ENCODE results near the gene ADGRL3.

ADGRL3 gene

DNA sequence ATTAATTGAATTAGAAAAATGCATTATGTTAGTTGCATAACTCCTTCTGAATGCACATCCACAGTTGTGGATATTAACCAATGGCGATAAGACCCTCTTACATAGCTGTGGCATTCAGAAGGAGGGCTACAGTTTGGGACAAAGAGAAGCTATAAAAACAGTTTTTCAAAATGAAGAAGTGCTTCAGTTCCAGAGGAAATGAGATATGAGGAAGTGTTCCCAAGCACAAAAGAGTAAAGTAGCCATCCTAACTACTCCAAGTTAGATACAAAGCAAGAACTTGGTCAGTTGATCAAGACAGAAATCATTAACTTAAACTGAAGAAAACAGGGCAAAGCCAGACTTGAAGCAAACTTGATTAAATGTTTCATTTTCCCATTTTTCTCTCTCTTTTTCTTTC lies 17.2 kb upstream of the ADGRL3 start:
- peaks cover 20% of the 10 kb centered on the region for H3K4me1 ChIP-seq (ENCODE audit: low read length)
- no peak overlapping the region for H3K9ac ChIP-seq (ENCODE audit: low read length)
- no peak overlapping the region for H3K4me2 ChIP-seq (ENCODE audit: low read length)
- no peaks in the 10 kb centered on the region for H3K36me3 ChIP-seq (replicated peaks; ENCODE audit: low read depth, low read length)
- no peak overlapping the region for H3K27ac ChIP-seq (ENCODE audit: low read length)
- H2AFZ ChIP-seq (ENCODE audit: low read depth, low read length), result no peak overlapping the region
- TF ChIP-seq EZH2phosphoT487 (IDR thresholded peaks at IDR 0.05; ENCODE audit: low read depth), result no peak
- TF ChIP-seq, protein P1, sequence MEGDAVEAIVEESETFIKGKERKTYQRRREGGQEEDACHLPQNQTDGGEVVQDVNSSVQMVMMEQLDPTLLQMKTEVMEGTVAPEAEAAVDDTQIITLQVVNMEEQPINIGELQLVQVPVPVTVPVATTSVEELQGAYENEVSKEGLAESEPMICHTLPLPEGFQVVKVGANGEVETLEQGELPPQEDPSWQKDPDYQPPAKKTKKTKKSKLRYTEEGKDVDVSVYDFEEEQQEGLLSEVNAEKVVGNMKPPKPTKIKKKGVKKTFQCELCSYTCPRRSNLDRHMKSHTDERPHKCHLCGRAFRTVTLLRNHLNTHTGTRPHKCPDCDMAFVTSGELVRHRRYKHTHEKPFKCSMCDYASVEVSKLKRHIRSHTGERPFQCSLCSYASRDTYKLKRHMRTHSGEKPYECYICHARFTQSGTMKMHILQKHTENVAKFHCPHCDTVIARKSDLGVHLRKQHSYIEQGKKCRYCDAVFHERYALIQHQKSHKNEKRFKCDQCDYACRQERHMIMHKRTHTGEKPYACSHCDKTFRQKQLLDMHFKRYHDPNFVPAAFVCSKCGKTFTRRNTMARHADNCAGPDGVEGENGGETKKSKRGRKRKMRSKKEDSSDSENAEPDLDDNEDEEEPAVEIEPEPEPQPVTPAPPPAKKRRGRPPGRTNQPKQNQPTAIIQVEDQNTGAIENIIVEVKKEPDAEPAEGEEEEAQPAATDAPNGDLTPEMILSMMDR (IDR thresholded peaks at IDR 0.05; ENCODE audit: low read depth, low read length), result no peak
- no peaks in the 10 kb centered on the region for H4K20me1 ChIP-seq (ENCODE audit: insufficient read depth, low read length)
- peaks cover 7% of the 10 kb centered on the region; the same call in 1 of the 2 replicates for H3K9me3 ChIP-seq (ENCODE audit: insufficient read depth, low read length)
- no peaks in the 10 kb centered on the region for H3K27me3 ChIP-seq (ENCODE audit: low read depth, low read length)
- no peaks in the 10 kb centered on the region for H3K79me2 ChIP-seq (ENCODE audit: low read length)
- no peak overlapping the region for H3K4me3 ChIP-seq (ENCODE audit: low read length)

DNA sequence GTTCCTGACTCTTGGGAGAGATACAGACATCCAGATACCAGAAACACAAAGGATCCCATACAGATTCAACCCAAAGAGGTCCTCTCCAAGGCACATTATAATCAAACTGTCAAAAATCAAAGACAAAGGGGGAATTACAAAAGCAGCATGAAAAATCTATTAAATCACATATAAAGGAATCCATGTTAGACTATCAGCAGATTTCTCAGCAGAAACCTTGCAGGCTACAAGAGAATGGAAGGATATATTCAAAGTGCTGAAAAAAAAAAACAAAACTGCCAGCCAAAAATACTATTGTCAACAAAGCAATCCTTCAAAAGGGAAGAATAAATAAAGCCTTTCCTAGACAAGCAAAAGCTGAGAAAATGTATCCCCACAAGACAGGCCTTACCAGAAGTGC lies 14.8 kb upstream of the ADGRL3 start:
- Histone ChIP-seq H3K79me2 (ENCODE audit: low read length) (no peaks in the 10 kb centered on the region), H3K9ac (ENCODE audit: low read length) (no peak overlapping the region), H3K27ac (ENCODE audit: low read length) (no peak overlapping the region), H3K27me3 (ENCODE audit: low read depth, low read length) (no peaks in the 10 kb centered on the region), H3K4me1 (ENCODE audit: low read length) (peaks cover 7% of the 10 kb centered on the region; the same call in 1 of the 2 replicates), H3K4me2 (ENCODE audit: low read length) (no peak overlapping the region), H3K4me3 (ENCODE audit: low read length) (no peak overlapping the region), H4K20me1 (ENCODE audit: insufficient read depth, low read length) (no peaks in the 10 kb centered on the region), H3K9me3 (ENCODE audit: insufficient read depth, low read length) (peaks cover 7% of the 10 kb centered on the region; the same call in 1 of the 2 replicates), H3K36me3 (replicated peaks; ENCODE audit: low read depth, low read length) (no peaks in the 10 kb centered on the region), H2AFZ (ENCODE audit: low read depth, low read length) (no peak overlapping the region)
- TF ChIP-seq, protein P1 (IDR thresholded peaks at IDR 0.05; ENCODE audit: low read depth, low read length), result no peak
- TF ChIP-seq EZH2phosphoT487 (IDR thresholded peaks at IDR 0.05; ENCODE audit: low read depth), result no peak

DNA sequence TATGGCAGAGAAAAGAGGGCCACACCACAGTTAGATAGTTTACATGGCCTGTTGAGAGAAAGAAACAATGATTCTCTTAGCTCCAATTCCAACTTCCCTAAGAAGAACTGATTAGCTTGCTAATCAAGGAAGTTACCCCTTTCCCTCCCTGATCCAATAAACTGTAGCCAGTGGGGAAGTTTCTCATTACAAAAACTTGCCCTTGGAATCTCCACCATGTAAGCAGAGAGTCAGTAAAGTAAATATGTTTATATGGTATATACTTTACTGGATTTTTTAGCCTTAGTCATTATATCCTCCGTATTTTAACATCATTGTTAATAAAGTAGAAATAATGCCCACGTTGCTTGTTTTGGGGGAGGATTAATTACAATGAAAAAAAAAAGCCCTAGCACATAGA lies 7.7 kb upstream of the ADGRL3 start:
- H3K27me3 ChIP-seq (ENCODE audit: low read depth, low read length), result no peaks in the 10 kb centered on the region
- no peaks in the 10 kb centered on the region for H3K79me2 ChIP-seq (ENCODE audit: low read length)
- H3K9ac ChIP-seq (ENCODE audit: low read length), result no peak overlapping the region
- H3K4me1 ChIP-seq (ENCODE audit: low read length), result no peaks in the 10 kb centered on the region
- no peaks in the 10 kb centered on the region for H4K20me1 ChIP-seq (ENCODE audit: insufficient read depth, low read length)
- no peak overlapping the region for H3K27ac ChIP-seq (ENCODE audit: low read length)
- no peaks in the 10 kb centered on the region for H3K9me3 ChIP-seq (ENCODE audit: insufficient read depth, low read length)
- no peak overlapping the region for H3K4me3 ChIP-seq (ENCODE audit: low read length)
- no peaks in the 10 kb centered on the region for H3K36me3 ChIP-seq (replicated peaks; ENCODE audit: low read depth, low read length)
- H2AFZ ChIP-seq (ENCODE audit: low read depth, low read length), result no peak overlapping the region
- TF ChIP-seq EZH2phosphoT487 (IDR thresholded peaks at IDR 0.05; ENCODE audit: low read depth), result no peak
- TF ChIP-seq, protein P1 (IDR thresholded peaks at IDR 0.05; ENCODE audit: low read depth, low read length), result no peak
- no peak overlapping the region for H3K4me2 ChIP-seq (ENCODE audit: low read length)

DNA sequence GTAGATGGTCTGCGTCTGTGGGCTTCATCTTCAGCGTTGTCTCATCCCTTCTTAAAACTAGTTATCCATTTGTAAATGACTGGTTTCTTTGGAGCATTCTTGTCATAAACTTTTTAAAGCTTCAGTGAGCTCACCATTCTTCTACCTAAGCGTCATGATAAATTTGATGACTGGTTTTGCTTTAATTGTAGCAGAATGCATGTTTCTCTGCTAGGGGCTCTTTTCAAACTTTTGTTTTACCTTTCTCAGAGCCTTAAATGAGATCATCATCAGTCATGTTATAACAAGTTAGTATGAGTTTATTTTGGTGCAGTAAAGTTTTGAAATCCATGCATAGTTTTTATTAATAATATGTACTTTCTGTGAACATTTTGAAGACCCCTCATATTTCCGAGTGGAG lies 6.3 kb upstream of the ADGRL3 start:
- TF ChIP-seq, protein P1 (IDR thresholded peaks at IDR 0.05; ENCODE audit: low read depth, low read length), result no peak
- TF ChIP-seq EZH2phosphoT487 (IDR thresholded peaks at IDR 0.05; ENCODE audit: low read depth), result no peak
- H3K79me2 ChIP-seq (ENCODE audit: low read length), result no peaks in the 10 kb centered on the region
- no peaks in the 10 kb centered on the region for H4K20me1 ChIP-seq (ENCODE audit: insufficient read depth, low read length)
- no peaks in the 10 kb centered on the region for H3K36me3 ChIP-seq (replicated peaks; ENCODE audit: low read depth, low read length)
- H3K4me1 ChIP-seq (ENCODE audit: low read length), result no peaks in the 10 kb centered on the region
- no peak overlapping the region for H2AFZ ChIP-seq (ENCODE audit: low read depth, low read length)
- H3K4me2 ChIP-seq (ENCODE audit: low read length), result no peak overlapping the region
- H3K9me3 ChIP-seq (ENCODE audit: insufficient read depth, low read length), result no peaks in the 10 kb centered on the region
- no peak overlapping the region for H3K9ac ChIP-seq (ENCODE audit: low read length)
- no peak overlapping the region for H3K4me3 ChIP-seq (ENCODE audit: low read length)
- H3K27ac ChIP-seq (ENCODE audit: low read length), result no peak overlapping the region
- H3K27me3 ChIP-seq (ENCODE audit: low read depth, low read length), result no peaks in the 10 kb centered on the region

Data from OCI-LY3 (cell line).